Measurements from ENCODE around the gene GABRG3.

GABRG3 gene

GRCh38 chr15:27579738-27580137 lies 608.8 kb downstream of the GABRG3 start:
- H3K4me1 ChIP-seq: no peaks in the 10 kb centered on the region
- no peak for DNase-seq
- no peaks in the 10 kb centered on the region; the same call in 1 of the 2 replicates for H3K9me3 ChIP-seq
- H3K27me3 ChIP-seq: no peaks in the 10 kb centered on the region
- H3K36me3 ChIP-seq: no peaks in the 10 kb centered on the region
- no peak overlapping the region for H3K4me3 ChIP-seq (ENCODE audit: low read depth, low read length)
- TF ChIP-seq, protein P1, sequence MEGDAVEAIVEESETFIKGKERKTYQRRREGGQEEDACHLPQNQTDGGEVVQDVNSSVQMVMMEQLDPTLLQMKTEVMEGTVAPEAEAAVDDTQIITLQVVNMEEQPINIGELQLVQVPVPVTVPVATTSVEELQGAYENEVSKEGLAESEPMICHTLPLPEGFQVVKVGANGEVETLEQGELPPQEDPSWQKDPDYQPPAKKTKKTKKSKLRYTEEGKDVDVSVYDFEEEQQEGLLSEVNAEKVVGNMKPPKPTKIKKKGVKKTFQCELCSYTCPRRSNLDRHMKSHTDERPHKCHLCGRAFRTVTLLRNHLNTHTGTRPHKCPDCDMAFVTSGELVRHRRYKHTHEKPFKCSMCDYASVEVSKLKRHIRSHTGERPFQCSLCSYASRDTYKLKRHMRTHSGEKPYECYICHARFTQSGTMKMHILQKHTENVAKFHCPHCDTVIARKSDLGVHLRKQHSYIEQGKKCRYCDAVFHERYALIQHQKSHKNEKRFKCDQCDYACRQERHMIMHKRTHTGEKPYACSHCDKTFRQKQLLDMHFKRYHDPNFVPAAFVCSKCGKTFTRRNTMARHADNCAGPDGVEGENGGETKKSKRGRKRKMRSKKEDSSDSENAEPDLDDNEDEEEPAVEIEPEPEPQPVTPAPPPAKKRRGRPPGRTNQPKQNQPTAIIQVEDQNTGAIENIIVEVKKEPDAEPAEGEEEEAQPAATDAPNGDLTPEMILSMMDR (IDR thresholded peaks at IDR 0.05; ENCODE audit: low read depth, low read length): no peak

DNA sequence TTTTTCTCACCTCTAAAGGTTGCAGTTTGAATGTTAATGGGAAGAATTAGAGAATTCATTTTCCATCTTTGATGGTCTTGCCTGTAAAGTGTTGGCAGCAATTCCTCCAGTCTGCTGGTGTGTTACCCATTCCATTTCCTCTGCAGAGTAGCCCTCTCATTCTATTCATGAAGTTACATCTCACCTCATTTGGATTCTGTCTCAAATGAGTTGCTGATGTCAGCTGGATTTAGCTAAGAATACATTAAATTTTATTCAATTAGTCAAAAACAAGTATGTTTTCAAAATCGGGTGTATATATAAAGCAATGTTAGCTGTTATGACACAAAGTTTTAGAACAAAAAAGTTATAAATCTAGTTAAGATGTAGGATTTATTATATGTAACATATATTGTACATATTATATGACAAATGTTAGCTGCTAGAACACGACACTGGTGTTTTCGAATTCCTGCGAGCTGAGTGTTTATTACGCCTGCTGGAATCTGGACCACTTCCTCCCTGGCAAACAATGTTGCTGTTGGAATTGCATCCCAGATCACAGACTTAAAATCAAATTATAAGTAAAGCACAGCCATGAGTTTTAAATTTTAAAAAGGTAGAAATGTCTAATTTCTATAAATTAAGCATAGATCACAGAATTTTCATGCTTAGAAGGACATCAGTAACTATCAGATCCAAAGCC lies 611.9 kb downstream of the GABRG3 start:
- TF ChIP-seq, protein P1 (IDR thresholded peaks at IDR 0.05; ENCODE audit: low read depth, low read length): no peak
- DNase-seq: no peak
- Histone ChIP-seq H3K4me1 (no peaks in the 10 kb centered on the region), H3K4me3 (ENCODE audit: low read depth, low read length) (no peak overlapping the region), H3K36me3 (no peaks in the 10 kb centered on the region), H3K9me3 (no peaks in the 10 kb centered on the region; the same call in 1 of the 2 replicates), H3K27me3 (no peaks in the 10 kb centered on the region)

- TF ChIP-seq, protein P1 (IDR thresholded peaks at IDR 0.05; ENCODE audit: low read depth, low read length): no peak
- H3K4me1 ChIP-seq: no peaks in the 10 kb centered on the region
- H3K9me3 ChIP-seq: no peaks in the 10 kb centered on the region; the same call in 1 of the 2 replicates
- DNase-seq: no peak
- H3K36me3 ChIP-seq: no peaks in the 10 kb centered on the region
- H3K4me3 ChIP-seq (ENCODE audit: low read depth, low read length): no peak overlapping the region
- no peaks in the 10 kb centered on the region for H3K27me3 ChIP-seq
These were observed 612.7 kb downstream of the GABRG3 start for GRCh38 chr15:27583651-27584050.

GRCh38 chr15:27585041-27585640 lies 614.2 kb downstream of the GABRG3 start:
- no peaks in the 10 kb centered on the region for H3K9me3 ChIP-seq
- H3K36me3 ChIP-seq: no peaks in the 10 kb centered on the region
- no peaks in the 10 kb centered on the region; the same call in 1 of the 2 replicates for H3K4me1 ChIP-seq
- no peak for DNase-seq
- H3K27me3 ChIP-seq: no peaks in the 10 kb centered on the region
- no peak overlapping the region for H3K4me3 ChIP-seq (ENCODE audit: low read depth, low read length)
- TF ChIP-seq, protein P1 (IDR thresholded peaks at IDR 0.05; ENCODE audit: low read depth, low read length): no peak

GRCh38 chr15:27587810-27588209 lies 616.8 kb downstream of the GABRG3 start:
- Histone ChIP-seq H3K4me3 (ENCODE audit: low read depth, low read length) (no peak overlapping the region), H3K27me3 (no peaks in the 10 kb centered on the region), H3K9me3 (no peaks in the 10 kb centered on the region), H3K36me3 (no peaks in the 10 kb centered on the region), H3K4me1 (no peaks in the 10 kb centered on the region; the same call in 1 of the 2 replicates)
- TF ChIP-seq, protein P1 (IDR thresholded peaks at IDR 0.05; ENCODE audit: low read depth, low read length): no peak
- DNase-seq: no peak

GRCh38 chr15:27589260-27589659 lies 618.3 kb downstream of the GABRG3 start:
- no peaks in the 10 kb centered on the region for H3K27me3 ChIP-seq
- no peak for DNase-seq
- TF ChIP-seq, protein P1 (IDR thresholded peaks at IDR 0.05; ENCODE audit: low read depth, low read length): no peak
- H3K9me3 ChIP-seq: no peaks in the 10 kb centered on the region
- no peaks in the 10 kb centered on the region for H3K36me3 ChIP-seq
- no peak overlapping the region for H3K4me3 ChIP-seq (ENCODE audit: low read depth, low read length)
- H3K4me1 ChIP-seq: no peaks in the 10 kb centered on the region; the same call in 1 of the 2 replicates
